AG04449 (cell line): ENCODE data around the gene PPP2R5A.
A peak's percentile ranks its signal among the peaks of the same experiment; 100 is the strongest.
"Not testable (repeated sequence)": the region's sequence is repeated elsewhere in the genome, so short reads cannot be mapped to it uniquely, and the experiment has no call there.

Experiments
- CTCF ChIA-PET: fragments of 350-600 bp; formaldehyde crosslinking; extraction: SDS; loops from one replicate; lab custom pipeline; 2021; ENCODE audit warnings: antibody characterized with exemption; lab: Yijun Ruan, JAX
- POLR2A ChIA-PET: fragments of 400-600, 350-600 bp; formaldehyde crosslinking; extraction: SDS; loops from one replicate; lab custom pipeline; 2020; ENCODE audit warnings: antibody characterized with exemption, inconsistent platforms; lab: Yijun Ruan, JAX
- DNase-seq: peaks from one replicate; pipeline ENCODE4 v3.0.0-alpha.2; 2010; ENCODE audit warnings: low read depth, low spot score
- H3K4me3 ChIP-seq: 2 replicates; pipeline ENCODE4 v1.5.1; 2011; ENCODE audit warnings: low read depth, mild to moderate bottlenecking, control low read depth, low read length
- CTCF ChIP-seq: IDR thresholded peaks from one replicate; pipeline ENCODE4 v1.5.1; 2011; ENCODE audit warnings: mild to moderate bottlenecking, moderate library complexity, low read length, control low read depth, inconsistent platforms; ENCODE audit not compliant: insufficient read depth; ENCODE audit errors: missing control alignments

PPP2R5A gene

GRCh38 chr1:212285685-212286555 lies 710 bp downstream of the PPP2R5A start:
- DNase-seq: no peak
- peak overlapping the region; percentile 81 for H3K4me3 ChIP-seq
- TF ChIP-seq CTCF: no peak
- CTCF ChIA-PET: interaction anchor here (0.6 to 3.4 kb wide), 10 partner anchors 26 to 251 kb away, joined by 3 to 45 read pairs (median 4); partner anchors contain the start of genes DTL and INTS7
- POLR2A ChIA-PET: interaction anchor here (0.7 to 1.6 kb wide), 6 partner anchors 26 to 322 kb away, joined by 3 to 8 read pairs (median 4); partner anchors contain the start of genes ATF3, DTL and INTS7

GRCh38 chr1:212286556-212287131 lies 1.4 kb downstream of the PPP2R5A start:
- CTCF ChIA-PET: interaction anchor here (0.8 to 3.4 kb wide), 7 partner anchors 25 to 251 kb away, joined by 3 to 45 read pairs (median 4); partner anchors contain the start of genes DTL and INTS7
- no peak for DNase-seq
- POLR2A ChIA-PET: interaction anchor here (0.9 to 1.6 kb wide), 4 partner anchors 25 to 322 kb away, joined by 3 to 8 read pairs (median 5); partner anchors contain the start of gene ATF3
- TF ChIP-seq CTCF: no peak
- peak overlapping the region; percentile 81 for H3K4me3 ChIP-seq

GRCh38 chr1:212287261-212287895 lies 2.2 kb downstream of the PPP2R5A start:
- ChIA-PET CTCF (interaction anchor here (0.7 to 3.4 kb wide), 8 partner anchors 26 to 252 kb away, joined by 3 to 45 read pairs (median 4); partner anchors contain the start of genes DTL and INTS7), POLR2A (interaction anchor here (1.6 kb wide), 1 partner anchor 216 kb away, joined by 8 read pairs; no protein-coding TSS in a partner anchor)
- no peak for DNase-seq
- TF ChIP-seq CTCF: no peak
- H3K4me3 ChIP-seq: peak overlapping the region; percentile 81

- DNase-seq, POLR2A ChIA-PET, H3K4me3 ChIP-seq: not testable (repeated sequence)
- CTCF ChIA-PET: interaction anchor here (0.7 to 3.4 kb wide), 7 partner anchors 26 to 225 kb away, joined by 3 to 45 read pairs (median 3); no protein-coding TSS in a partner anchor
These were observed 2.8 kb downstream of the PPP2R5A start for GRCh38 chr1:212287995-212288394.

- peak; percentile 60 for DNase-seq
- no peak overlapping the region for H3K4me3 ChIP-seq
- POLR2A ChIA-PET: no interaction called here
These were observed 3.4 kb downstream of the PPP2R5A start for GRCh38 chr1:212288615-212289014.

More at GRCh38 chr1:212288615-212289014, 3.4 kb downstream of the PPP2R5A start:
- CTCF ChIA-PET: interaction anchor here (1.0 to 3.4 kb wide), 5 partner anchors 25 to 225 kb away, joined by 3 to 45 read pairs (median 4); no protein-coding TSS in a partner anchor
- no peak for TF ChIP-seq CTCF
